Stimulated activated CD4-positive, alpha-beta T cell treated with anti-CD3 and anti-CD28 coated beads, Interleukin-1b, Interleukin-23, amount 100 ng/mL, for 4 hours (primary cell): Measurements from ENCODE around the gene SLC22A4.

Source experiments
- DNase-seq, 2 donors: peaks; one replicate each; pipeline ENCODE4 v3.0.0-alpha.2; 2020; ENCODE audit warnings: low read depth in 2 of 2

SLC22A4 gene

GRCh38 chr5:132376694-132377641 is 82.8 kb downstream of the SLC22A4 start:
- no peak for DNase-seq

- no peak for DNase-seq
Observed at GRCh38 chr5:132377738-132378137, 83.5 kb downstream of the SLC22A4 start.

GRCh38 chr5:132378580-132378979 is 84.4 kb downstream of the SLC22A4 start:
- DNase-seq: no peak

DNA sequence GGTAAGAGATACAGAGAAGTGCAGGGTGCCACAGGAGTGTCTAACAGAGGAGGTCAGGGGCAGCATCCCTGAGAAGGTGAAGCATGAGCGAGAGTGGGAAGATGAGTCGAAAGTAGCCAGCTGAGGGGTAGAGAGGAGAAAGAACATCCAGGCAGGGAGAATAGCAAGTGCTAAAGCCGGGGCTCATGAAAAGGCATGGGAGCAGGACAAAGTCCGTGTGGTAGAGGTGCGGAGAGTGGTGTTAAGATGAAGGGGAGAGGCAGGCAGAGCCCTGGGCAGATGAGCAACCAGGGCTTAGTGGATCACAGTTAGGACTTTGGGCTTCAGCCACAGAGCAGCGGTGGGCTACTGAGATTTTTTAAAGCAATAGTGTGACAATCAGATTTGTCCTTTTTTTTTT is 85.9 kb downstream of the SLC22A4 start:
- no peak for DNase-seq

DNA sequence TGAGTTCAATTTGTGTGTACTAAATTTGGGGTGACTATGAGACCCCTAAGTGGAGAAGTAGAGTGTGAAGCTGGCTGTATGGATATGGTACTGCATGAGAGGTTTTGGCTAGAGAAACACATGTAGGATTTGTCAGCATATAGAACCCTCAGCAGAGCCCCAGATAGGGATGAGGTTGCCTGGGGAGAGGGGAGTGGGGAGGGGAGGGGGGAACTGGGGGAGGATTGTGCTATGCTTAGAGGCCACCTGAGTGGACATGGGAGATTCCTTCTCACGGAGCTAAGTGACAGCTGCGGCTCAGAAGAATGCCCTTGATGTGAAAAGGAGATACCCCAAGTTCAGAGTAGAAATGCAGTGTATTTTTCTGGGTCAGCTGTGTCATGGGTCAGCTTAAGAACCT is 86.5 kb downstream of the SLC22A4 start:
- no peak for DNase-seq

DNA sequence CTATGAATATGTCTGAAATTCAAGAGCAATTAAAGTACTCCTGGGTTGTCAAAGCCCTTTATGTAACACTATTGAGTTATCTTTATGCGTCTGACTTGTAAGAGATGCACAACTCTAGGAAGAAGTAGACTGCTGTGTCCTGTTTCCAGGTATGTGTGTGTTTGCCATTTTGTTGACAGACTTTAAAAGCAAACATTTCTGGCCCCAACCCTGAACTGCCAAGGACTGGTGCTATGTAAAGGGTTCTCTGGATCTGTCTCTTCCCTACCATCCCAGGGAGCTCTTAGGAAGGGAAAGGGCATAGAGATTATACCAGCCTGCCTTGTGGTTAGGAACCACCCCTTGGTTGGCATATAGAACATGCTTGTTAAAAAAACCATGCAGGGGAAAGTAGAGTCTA is 87.4 kb downstream of the SLC22A4 start:
- no peak for DNase-seq

- no peak for DNase-seq
Observed at GRCh38 chr5:132383261-132383660, 89.1 kb downstream of the SLC22A4 start.

GRCh38 chr5:132383984-132384383 is 89.8 kb downstream of the SLC22A4 start:
- DNase-seq: no peak

GRCh38 chr5:132384506-132385050 is 90.4 kb downstream of the SLC22A4 start:
- DNase-seq: no peak

- DNase-seq: peak; percentile 30 to 50
Observed at GRCh38 chr5:132385326-132386105, 91.3 kb downstream of the SLC22A4 start.

GRCh38 chr5:132386644-132387286 is 92.6 kb downstream of the SLC22A4 start:
- peak; percentile 55 to 66 for DNase-seq

GRCh38 chr5:132387640-132388117 is 93.5 kb downstream of the SLC22A4 start:
- DNase-seq: no peak

- DNase-seq: no peak
Observed at GRCh38 chr5:132388244-132389050, 94.3 kb downstream of the SLC22A4 start.

DNA sequence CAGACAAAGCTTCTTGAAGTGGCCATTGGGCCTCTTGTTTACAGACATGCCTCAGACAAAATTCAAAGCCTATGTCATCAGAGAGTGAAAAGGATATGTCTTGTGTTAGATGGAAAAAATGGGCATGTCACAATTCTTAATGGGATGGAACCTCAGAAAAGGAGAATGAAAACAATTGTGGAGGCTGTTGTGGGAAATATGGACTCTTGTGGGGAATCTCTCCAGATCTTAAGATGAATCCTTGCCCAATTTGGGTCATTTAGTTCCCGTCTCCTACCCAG is 94.8 kb downstream of the SLC22A4 start:
- no peak for DNase-seq

- DNase-seq: peak in 1 of 2 donors; percentile 19
Observed at GRCh38 chr5:132389585-132390286, 95.5 kb downstream of the SLC22A4 start.

- no peak for DNase-seq
Observed at GRCh38 chr5:132391247-132391646, 97.1 kb downstream of the SLC22A4 start.

- DNase-seq: no peak
Observed at GRCh38 chr5:132391870-132392269, 97.7 kb downstream of the SLC22A4 start.

- DNase-seq: no peak
Observed at GRCh38 chr5:132392411-132392810, 98.2 kb downstream of the SLC22A4 start.

DNA sequence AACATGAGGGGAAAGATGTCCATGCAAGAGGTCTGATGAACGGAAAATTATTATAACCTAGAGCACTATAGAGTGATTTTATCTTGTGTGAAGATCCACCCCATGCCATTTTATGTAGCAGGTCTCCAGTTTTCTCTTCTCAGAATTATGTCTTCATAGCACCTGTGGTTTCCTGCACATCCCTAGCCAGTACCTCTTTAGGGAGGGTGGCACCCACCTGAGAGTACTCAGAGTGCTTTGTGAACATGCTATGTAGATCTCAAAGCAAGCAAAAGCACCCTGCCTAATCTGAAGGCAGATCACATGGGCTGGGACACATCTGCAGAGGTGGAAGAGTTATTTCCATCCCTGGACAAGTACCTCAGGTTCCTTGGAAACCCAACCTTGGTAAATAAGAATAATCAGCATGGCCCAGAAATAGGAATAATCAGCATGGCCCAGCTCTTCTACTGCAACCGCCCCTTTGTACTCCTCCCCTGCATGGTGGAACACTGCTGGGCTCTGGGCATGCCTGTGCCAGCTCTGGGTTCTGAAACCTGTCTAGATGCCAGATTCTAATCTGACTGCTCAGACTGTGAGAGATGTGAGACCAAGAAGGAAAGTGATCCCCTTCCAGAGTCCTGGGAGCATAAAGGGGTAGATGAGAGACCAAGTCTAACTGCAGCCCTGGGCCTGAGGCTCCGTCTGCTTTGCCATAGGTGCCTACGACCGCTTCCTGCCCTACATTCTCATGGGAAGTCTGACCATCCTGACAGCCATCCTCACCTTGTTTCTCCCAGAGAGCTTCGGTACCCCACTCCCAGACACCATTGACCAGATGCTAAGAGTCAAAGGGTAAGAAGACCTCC is 99.0 kb downstream of the SLC22A4 start:
- no peak for DNase-seq
